ENCODE results near the gene BOLA3.
"Not testable (repeated sequence)": the region's sequence is repeated elsewhere in the genome, so short reads cannot be mapped to it uniquely, and the experiment has no call there.

Gene BOLA3

GRCh38 chr2:74093840-74094239 lies 53.9 kb downstream of the BOLA3 start:
- no peak for TF ChIP-seq ZFX (IDR thresholded peaks at IDR 0.05)
- TF ChIP-seq, protein P1, sequence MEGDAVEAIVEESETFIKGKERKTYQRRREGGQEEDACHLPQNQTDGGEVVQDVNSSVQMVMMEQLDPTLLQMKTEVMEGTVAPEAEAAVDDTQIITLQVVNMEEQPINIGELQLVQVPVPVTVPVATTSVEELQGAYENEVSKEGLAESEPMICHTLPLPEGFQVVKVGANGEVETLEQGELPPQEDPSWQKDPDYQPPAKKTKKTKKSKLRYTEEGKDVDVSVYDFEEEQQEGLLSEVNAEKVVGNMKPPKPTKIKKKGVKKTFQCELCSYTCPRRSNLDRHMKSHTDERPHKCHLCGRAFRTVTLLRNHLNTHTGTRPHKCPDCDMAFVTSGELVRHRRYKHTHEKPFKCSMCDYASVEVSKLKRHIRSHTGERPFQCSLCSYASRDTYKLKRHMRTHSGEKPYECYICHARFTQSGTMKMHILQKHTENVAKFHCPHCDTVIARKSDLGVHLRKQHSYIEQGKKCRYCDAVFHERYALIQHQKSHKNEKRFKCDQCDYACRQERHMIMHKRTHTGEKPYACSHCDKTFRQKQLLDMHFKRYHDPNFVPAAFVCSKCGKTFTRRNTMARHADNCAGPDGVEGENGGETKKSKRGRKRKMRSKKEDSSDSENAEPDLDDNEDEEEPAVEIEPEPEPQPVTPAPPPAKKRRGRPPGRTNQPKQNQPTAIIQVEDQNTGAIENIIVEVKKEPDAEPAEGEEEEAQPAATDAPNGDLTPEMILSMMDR (conservative IDR thresholded peaks at IDR 0.05), result no peak
- no peak overlapping the region for H3K27ac ChIP-seq

DNA sequence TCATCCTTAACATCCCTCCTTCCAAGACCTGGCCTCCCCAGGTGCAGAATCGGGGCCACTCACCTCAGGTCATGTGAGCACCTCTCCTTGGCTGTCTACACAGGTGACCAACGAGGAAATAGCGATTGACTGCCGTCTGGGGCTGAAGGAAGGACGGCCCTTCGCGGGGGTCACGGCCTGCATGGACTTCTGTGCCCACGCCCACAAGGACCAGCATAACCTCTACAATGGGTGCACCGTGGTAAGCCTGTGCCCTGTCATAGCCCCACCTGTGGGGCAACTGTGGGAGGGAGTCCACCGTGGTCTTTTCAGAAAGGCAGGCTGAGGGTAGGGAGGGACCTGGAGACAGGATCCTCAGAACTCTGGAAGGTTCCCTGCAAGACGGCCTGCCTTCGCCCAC lies 54.3 kb downstream of the BOLA3 start:
- no peak overlapping the region for H3K27ac ChIP-seq
- TF ChIP-seq, protein P1 (conservative IDR thresholded peaks at IDR 0.05), result no peak
- no peak for TF ChIP-seq ZFX (IDR thresholded peaks at IDR 0.05)

- TF ChIP-seq ZFX (IDR thresholded peaks at IDR 0.05), result no peak
- TF ChIP-seq, protein P1 (conservative IDR thresholded peaks at IDR 0.05), result no peak
Observed at GRCh38 chr2:74092275-74092674, 55.4 kb downstream of the BOLA3 start.

DNA sequence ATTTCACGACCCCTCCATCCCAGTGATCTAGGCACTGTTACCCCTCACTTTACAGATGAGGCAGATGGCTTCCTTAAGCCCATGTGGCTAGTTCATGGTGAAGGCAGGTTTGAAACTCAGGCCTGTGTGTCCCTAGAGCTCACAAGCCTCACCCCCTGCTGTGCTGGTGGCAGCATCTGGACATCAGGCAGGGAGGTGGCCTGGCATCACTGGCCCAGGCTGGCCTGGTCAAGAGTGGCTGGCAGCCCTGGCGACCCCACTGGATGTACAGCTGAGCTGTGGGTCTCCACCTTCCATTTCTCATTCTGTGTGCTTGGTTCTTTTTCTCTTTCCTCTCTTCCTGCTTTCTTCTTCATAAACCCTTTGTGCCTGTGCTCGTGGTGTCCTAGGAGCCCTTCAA lies 56.3 kb downstream of the BOLA3 start:
- H3K27ac ChIP-seq, result no peak overlapping the region
- no peak for TF ChIP-seq ZFX (IDR thresholded peaks at IDR 0.05)
- TF ChIP-seq, protein P1 (conservative IDR thresholded peaks at IDR 0.05), result no peak

More at GRCh38 chr2:74092275-74092674, 55.4 kb downstream of the BOLA3 start:
- no peak overlapping the region for H3K27ac ChIP-seq

DNA sequence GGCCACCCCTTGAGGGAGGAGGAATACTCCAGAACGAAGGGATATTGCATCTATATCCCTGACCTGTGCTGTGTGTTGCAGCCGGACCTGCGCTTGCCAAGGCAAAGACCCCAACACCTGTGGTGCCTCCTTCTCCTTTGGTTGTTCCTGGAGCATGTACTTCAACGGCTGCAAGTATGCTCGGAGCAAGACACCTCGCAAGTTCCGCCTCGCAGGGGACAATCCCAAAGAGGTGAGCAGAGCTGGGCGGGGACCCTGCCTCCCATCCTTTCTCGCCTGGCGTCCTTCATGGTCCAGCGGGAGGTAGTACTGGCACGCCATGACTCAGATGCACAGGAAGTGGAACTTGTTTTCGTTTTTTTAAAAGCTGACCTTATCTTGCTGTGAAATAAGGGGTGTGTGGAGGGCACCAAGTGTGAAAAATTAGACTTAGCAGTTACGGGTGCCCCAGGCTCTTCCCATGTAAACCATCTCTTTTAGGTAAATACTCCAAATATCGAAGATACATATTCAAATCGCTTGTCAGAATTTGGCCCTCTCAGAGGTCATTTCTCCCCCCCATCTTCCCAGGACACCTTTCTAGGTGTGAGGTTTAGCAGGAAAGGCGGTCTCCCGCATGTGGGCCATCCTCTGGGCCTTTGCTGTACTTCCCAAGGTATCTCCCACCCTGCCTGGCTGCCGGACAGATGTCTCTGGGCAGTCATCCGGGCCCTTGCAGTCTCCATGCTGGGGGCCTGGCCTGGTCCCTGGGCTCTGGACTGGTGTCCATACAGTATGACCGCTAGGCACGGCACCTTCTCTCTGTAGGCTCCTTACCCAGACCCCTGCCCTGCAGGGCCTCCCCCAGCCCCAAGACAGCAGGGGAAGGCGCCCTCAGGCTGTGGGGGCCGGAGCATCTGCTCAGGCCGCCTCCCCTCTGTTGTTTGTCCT lies 57.6 kb downstream of the BOLA3 start:
- TF ChIP-seq, protein P1 (conservative IDR thresholded peaks at IDR 0.05), result no peak
- no peak for TF ChIP-seq ZFX (IDR thresholded peaks at IDR 0.05)
- no peak overlapping the region for H3K27ac ChIP-seq

DNA sequence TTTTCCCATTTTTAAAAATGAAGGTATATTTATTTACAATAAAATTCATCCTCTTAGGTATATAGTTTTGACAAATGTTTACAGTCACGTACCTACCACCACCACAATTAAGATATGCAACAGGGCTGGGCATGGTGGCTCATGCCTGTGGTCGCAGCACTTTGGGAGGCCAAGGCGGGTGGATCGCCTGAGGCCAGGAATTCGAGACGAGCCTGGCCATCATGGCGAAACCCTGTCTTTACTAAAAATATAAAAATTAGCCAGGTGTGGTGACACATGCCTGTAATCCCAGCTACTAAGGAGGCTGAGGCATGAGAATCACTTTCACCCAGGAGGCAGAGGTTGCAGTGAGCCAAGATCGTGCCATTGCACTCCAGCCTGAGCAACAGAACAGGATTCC lies 59.0 kb downstream of the BOLA3 start:
- H3K27ac ChIP-seq, result not testable (repeated sequence)

DNA sequence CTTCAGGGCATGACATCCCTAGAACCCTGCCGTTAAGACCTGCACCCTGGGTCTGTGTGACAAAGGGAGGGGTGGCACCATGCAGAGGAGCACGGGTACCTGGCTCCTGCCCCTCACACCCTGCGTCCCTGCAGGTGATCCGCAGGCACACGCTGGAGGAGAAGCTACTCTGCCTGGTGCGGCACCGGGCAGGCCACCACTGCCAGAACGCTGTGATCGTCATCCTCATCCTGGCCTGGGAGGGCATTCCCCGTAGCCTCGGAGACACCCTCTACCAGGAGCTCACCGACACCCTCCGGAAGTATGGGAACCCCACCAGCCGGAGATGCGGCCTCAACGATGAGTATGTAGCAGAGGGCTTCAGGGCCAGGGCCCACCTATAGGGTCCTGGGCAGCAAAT lies 60.0 kb downstream of the BOLA3 start:
- no peak for TF ChIP-seq ZFX (IDR thresholded peaks at IDR 0.05)
- TF ChIP-seq, protein P1 (conservative IDR thresholded peaks at IDR 0.05), result no peak
- H3K27ac ChIP-seq, result no peak overlapping the region

DNA sequence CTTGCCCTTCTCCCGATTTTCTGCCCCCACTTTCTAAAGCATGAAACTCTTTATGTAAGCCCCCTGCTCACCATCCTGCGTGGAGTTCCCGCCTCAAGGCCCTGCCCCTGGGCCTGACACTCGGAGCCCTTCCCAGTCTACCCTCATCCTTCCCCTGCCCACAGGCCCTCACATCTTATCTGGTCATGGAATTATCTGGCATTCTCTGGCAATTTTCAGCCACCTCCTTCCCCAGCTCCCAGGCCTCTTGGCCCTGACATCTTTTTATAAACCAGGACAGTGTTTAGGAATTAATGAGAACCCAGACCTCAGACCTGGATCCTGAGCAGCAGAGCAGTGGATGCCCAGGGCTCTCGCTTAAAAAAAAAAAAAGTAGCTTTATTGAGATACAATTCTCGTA lies 61.7 kb downstream of the BOLA3 start:
- TF ChIP-seq ZFX (IDR thresholded peaks at IDR 0.05), result no peak
- TF ChIP-seq, protein P1 (conservative IDR thresholded peaks at IDR 0.05), result no peak

More for the DNA sequence above, 61.7 kb downstream of the BOLA3 start:
- no peak overlapping the region for H3K27ac ChIP-seq

All from C4-2B (cell line).